22Rv1 (cell line): Measurements from ENCODE around the gene KCNA2.

Experiments used
- ZFX ChIP-seq: fragments of 450-650 bp; IDR thresholded peaks from 2 replicates; pipeline ENCODE4 v1.6.1; 2017; ENCODE audit warnings: antibody characterized with exemption, borderline replicate concordance
- TF ChIP-seq, protein P1 (sequence below): fragments of 450-650 bp; IDR thresholded peaks from 2 replicates; pipeline ENCODE4 v1.5.1; 2017; ENCODE audit warnings: mild to moderate bottlenecking

DNA sequence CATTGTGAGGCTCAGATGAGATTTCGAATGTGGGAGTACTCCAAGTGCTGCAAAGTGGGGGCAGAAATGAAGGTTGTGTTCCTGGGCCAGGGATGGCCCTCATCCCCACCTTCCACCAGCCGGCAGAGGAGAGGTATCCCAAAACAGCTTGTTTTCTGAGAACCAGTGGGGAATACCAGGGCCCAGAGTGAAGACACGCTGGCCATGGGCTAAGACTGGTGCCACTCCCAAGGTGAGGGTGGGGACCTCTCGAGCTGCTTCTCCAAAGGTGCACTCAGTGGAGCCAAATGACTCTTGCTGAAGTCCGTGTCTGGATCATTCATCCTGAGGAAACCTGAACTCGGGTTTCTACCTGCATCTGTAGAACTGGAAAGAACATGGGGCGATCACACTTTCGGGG lies 22.1 kb downstream of the KCNA2 start:
- TF ChIP-seq, protein P1, sequence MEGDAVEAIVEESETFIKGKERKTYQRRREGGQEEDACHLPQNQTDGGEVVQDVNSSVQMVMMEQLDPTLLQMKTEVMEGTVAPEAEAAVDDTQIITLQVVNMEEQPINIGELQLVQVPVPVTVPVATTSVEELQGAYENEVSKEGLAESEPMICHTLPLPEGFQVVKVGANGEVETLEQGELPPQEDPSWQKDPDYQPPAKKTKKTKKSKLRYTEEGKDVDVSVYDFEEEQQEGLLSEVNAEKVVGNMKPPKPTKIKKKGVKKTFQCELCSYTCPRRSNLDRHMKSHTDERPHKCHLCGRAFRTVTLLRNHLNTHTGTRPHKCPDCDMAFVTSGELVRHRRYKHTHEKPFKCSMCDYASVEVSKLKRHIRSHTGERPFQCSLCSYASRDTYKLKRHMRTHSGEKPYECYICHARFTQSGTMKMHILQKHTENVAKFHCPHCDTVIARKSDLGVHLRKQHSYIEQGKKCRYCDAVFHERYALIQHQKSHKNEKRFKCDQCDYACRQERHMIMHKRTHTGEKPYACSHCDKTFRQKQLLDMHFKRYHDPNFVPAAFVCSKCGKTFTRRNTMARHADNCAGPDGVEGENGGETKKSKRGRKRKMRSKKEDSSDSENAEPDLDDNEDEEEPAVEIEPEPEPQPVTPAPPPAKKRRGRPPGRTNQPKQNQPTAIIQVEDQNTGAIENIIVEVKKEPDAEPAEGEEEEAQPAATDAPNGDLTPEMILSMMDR: no peak
- no peak for TF ChIP-seq ZFX
